Measurements from ENCODE around the gene HDAC1.

Gene HDAC1

GRCh38 chr1:32321712-32322291, 29.9 kb downstream of the HDAC1 start:
- in situ Hi-C loops (cut with MboI; ENCODE audit: low sequenced_read_pairs) = no loop called here

GRCh38 chr1:32327204-32327603, 35.3 kb downstream of the HDAC1 start:
- in situ Hi-C loops (cut with MboI; ENCODE audit: low sequenced_read_pairs) = no loop called here

- in situ Hi-C loops (cut with MboI; ENCODE audit: low sequenced_read_pairs) = no loop called here
These were observed 38.1 kb downstream of the HDAC1 start for GRCh38 chr1:32329931-32330466.

- in situ Hi-C loops (cut with MboI; ENCODE audit: low sequenced_read_pairs) = no loop called here
These were observed 38.8 kb downstream of the HDAC1 start for GRCh38 chr1:32330558-32331151.

- in situ Hi-C loops (cut with MboI; ENCODE audit: low sequenced_read_pairs) = no loop called here
These were observed 39.7 kb downstream of the HDAC1 start for GRCh38 chr1:32331549-32331948.

- in situ Hi-C loops (cut with MboI; ENCODE audit: low sequenced_read_pairs) = no loop called here
These were observed 40.6 kb downstream of the HDAC1 start for GRCh38 chr1:32332290-32333079.

- in situ Hi-C loops (cut with MboI; ENCODE audit: low sequenced_read_pairs) = no loop called here
These were observed 41.5 kb downstream of the HDAC1 start for GRCh38 chr1:32333251-32333963.

- in situ Hi-C loops (cut with MboI; ENCODE audit: low sequenced_read_pairs) = no loop called here
These were observed 42.5 kb downstream of the HDAC1 start for GRCh38 chr1:32334274-32334861.

- in situ Hi-C loops (cut with MboI; ENCODE audit: low sequenced_read_pairs) = no loop called here
These were observed 43.1 kb downstream of the HDAC1 start for GRCh38 chr1:32334864-32335534.

- in situ Hi-C loops (cut with MboI; ENCODE audit: low sequenced_read_pairs) = no loop called here
These were observed 43.6 kb downstream of the HDAC1 start for GRCh38 chr1:32335535-32335789.

GRCh38 chr1:32335790-32336590, 44.1 kb downstream of the HDAC1 start, which contains the start of gene MARCKSL1:
MARCKSL1 (minus strand) TSS chr1:32336233; CDS start chr1:32336033, 200 bp downstream.
- in situ Hi-C loops (cut with MboI; ENCODE audit: low sequenced_read_pairs) = no loop called here

GRCh38 chr1:32336591-32336932, 44.7 kb downstream of the HDAC1 start:
- in situ Hi-C loops (cut with MboI; ENCODE audit: low sequenced_read_pairs) = no loop called here

GRCh38 chr1:32336963-32337675, 45.2 kb downstream of the HDAC1 start:
- in situ Hi-C loops (cut with MboI; ENCODE audit: low sequenced_read_pairs) = no loop called here

GRCh38 chr1:32337855-32338636, 46.2 kb downstream of the HDAC1 start:
- in situ Hi-C loops (cut with MboI; ENCODE audit: low sequenced_read_pairs) = no loop called here

GRCh38 chr1:32338637-32339145, 46.8 kb downstream of the HDAC1 start:
- in situ Hi-C loops (cut with MboI; ENCODE audit: low sequenced_read_pairs) = no loop called here

GRCh38 chr1:32339363-32339978, 47.6 kb downstream of the HDAC1 start:
- in situ Hi-C loops (cut with MboI; ENCODE audit: low sequenced_read_pairs) = no loop called here

GRCh38 chr1:32341186-32341757, 49.4 kb downstream of the HDAC1 start:
- in situ Hi-C loops (cut with MboI; ENCODE audit: low sequenced_read_pairs) = no loop called here
